T47D (cell line): ENCODE results near the gene HMGA1.

ENCODE experiments used
- DNase-seq, 2 experiments: peaks; one replicate each; pipeline versions ENCODE4 v3.0.0 to v3.0.0-alpha.2; 2011 to 2012; ENCODE audit warnings: low read depth in 1 of 2, low spot score in 1 of 2
- JUND ChIP-seq: IDR thresholded peaks from 2 replicates; pipeline ENCODE4 v1.6.1; 2012; ENCODE audit warnings: low read depth
- in situ Hi-C: cut with HindIII; loops from 2 replicates; pipeline ENCODE4 v1.10.0; 2016; ENCODE audit warnings: low sequenced_read_pairs, low pct_unique_long_range_greater_than_20kb

The HMGA1 gene

GRCh38 chr6:34236443-34237315 lies at the start of gene HMGA1:
Gene HMGA1 (plus strand): TSS chr6:34236873. CDS start chr6:34240781, 3,908 bp downstream.
- in situ Hi-C loops: no loop called here
- no peak for TF ChIP-seq JUND
- DNase-seq: peak; percentile 91 to 93

- no peak for TF ChIP-seq JUND
- no peak for DNase-seq
- in situ Hi-C loops: no loop called here
Measured at GRCh38 chr6:34189806-34190503, 46.7 kb upstream of the HMGA1 start.

- TF ChIP-seq JUND: no peak
- in situ Hi-C loops: no loop called here
- peak in 1 of 2 experiments; percentile 64 for DNase-seq
Measured at GRCh38 chr6:34190504-34191122, 46.1 kb upstream of the HMGA1 start.

DNA sequence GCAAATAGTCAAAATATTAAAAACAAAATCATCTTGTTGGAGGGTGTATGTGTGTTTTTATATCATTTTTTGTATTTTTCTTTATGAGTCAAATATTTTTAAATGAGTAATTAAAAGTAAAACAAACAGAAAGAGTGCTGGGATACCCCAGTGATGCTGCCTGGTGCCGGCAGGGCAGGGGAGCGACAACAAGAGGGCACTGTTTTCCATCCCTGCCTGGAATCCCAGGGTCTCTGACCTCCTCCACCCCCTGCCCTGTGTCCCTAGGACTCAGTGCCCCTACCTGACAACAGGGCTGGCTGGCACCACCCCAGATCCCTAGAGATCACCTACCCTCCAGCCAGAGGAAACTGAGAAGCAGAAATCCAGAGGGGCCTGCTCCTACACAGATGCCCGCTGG lies 41.9 kb upstream of the HMGA1 start:
- TF ChIP-seq JUND: no peak
- no peak for DNase-seq
- in situ Hi-C loops: no loop called here

- in situ Hi-C loops: no loop called here
- no peak for TF ChIP-seq JUND
- DNase-seq: no peak
Measured at GRCh38 chr6:34195726-34196115, 41.0 kb upstream of the HMGA1 start.

DNA sequence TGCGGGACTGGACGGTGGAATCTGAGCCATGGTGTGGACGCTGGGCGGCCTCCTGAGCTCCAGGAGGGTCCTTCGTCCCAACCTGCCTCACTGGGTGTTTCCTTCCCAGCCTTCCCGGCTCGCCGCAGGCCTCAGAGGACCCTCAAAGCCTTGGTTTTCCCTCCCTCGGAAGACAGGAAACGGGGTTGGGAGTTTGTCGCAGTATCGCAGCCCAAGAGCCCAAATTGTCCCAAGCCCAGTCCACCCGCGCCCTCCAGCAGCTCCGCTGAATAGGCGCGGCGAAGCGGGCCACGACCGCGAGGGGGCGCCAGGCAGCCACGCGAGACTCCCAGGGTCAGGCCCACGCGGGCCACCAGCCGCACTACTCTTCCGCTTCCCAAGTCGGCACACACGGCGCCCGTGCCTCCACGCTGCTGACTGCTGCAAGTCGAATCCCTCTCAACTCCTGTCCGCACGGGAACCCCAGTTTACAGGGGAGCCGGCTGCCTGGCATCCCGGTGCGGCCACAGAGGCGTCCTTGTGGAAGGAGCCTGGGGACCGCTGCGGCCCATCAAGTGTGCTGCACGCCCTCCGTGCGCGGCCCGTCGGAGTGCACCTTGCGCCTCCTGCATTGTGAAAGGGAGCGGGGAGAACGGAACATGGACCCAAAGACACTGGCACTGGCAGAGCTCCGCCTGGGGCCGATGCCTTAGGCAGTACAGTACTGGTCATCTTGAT lies 40.4 kb upstream of the HMGA1 start:
- peak; percentile 82 to 89 for DNase-seq
- no peak for TF ChIP-seq JUND
- in situ Hi-C loops: no loop called here

GRCh38 chr6:34196833-34197195 lies 39.9 kb upstream of the HMGA1 start:
- in situ Hi-C loops: no loop called here
- no peak for TF ChIP-seq JUND
- peak in 1 of 2 experiments; percentile 38 for DNase-seq

GRCh38 chr6:34200340-34200971 lies 36.2 kb upstream of the HMGA1 start:
- DNase-seq: no peak
- no peak for TF ChIP-seq JUND
- in situ Hi-C loops: no loop called here

- TF ChIP-seq JUND: no peak
- DNase-seq: no peak
- in situ Hi-C loops: no loop called here
Measured at GRCh38 chr6:34201455-34202107, 35.1 kb upstream of the HMGA1 start.

GRCh38 chr6:34202329-34203201 lies 34.1 kb upstream of the HMGA1 start:
- no peak for DNase-seq
- no peak for TF ChIP-seq JUND
- in situ Hi-C loops: no loop called here

DNA sequence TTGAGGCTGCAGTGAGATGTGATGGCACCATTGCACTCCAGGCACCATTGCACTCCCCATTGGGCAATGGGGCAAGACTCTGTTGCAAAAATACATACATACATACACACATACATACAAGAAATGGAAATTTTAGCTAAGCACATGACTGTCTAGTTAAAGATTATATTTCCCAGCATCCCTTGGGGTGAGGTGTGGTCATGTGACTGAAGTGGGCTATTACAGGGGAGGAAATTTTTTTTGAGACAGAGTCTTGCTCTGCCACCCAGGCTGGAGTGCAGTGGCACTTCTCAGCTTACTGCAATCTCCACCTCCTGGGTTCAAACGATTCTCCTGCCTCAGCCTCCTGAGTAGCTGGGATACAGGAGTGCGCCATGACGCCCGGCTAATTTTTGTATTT lies 32.0 kb upstream of the HMGA1 start:
- in situ Hi-C loops: no loop called here

More for the DNA sequence above, 32.0 kb upstream of the HMGA1 start:
- TF ChIP-seq JUND: no peak
- DNase-seq: no peak
